Measurements from ENCODE around the gene KRT9. TPM values are rescaled to one million over a fixed set of nuclear protein-coding genes. Genes with fewer than 3 reads are reported as not detected.
A peak's percentile ranks its signal among the peaks of the same experiment; 100 is the strongest.

Gene KRT9
- total and polyA plus RNA-seq, 4 donors = not detected

- Histone ChIP-seq H3K9me3 (ENCODE audit: control insufficient read depth in 4 of 4, insufficient read depth in 3 of 4, low read length in 3 of 4) (peaks cover 0 to 2% (median 0%) of the 10 kb centered on the region in 4 donors), H3K36me3 (ENCODE audit: control insufficient read depth in 4 of 4, insufficient read depth in 4 of 4, low read length in 4 of 4) (no peaks in the 10 kb centered on the region), H3K4me1 (ENCODE audit: control insufficient read depth in 5 of 5, insufficient read depth in 5 of 5, low read length in 5 of 5) (peaks cover 0 to 18% (median 0%) of the 10 kb centered on the region in 5 donors), H3K9ac (ENCODE audit: insufficient read depth in 1 of 2, low read length in 2 of 2) (no peak overlapping the region), H3K27me3 (ENCODE audit: control insufficient read depth in 3 of 3, insufficient read depth in 3 of 3, low read length in 2 of 3) (peaks cover 0 to 11% (median 6%) of the 10 kb centered on the region in 3 donors), H3K4me3 (no peak overlapping the region), H3K27ac (ENCODE audit: low read depth in 1 of 2, low read length in 1 of 2) (peak overlapping the region in 1 of 2 donors; percentile 32)
- no peak for TF ChIP-seq CTCF (IDR thresholded peaks at IDR 0.05; ENCODE audit: control extremely low read depth, extremely low read depth)
- 60 to 67% methylated on average over 4 of the region's 4 CpGs for WGBS, 2 donors
- DNase-seq (no peak), ATAC-seq (ENCODE audit: insufficient read depth, low FRiP score) (no peak)
These were observed 48.6 kb downstream of the KRT9 start for GRCh38 chr17:41523225-41523593.

DNA sequence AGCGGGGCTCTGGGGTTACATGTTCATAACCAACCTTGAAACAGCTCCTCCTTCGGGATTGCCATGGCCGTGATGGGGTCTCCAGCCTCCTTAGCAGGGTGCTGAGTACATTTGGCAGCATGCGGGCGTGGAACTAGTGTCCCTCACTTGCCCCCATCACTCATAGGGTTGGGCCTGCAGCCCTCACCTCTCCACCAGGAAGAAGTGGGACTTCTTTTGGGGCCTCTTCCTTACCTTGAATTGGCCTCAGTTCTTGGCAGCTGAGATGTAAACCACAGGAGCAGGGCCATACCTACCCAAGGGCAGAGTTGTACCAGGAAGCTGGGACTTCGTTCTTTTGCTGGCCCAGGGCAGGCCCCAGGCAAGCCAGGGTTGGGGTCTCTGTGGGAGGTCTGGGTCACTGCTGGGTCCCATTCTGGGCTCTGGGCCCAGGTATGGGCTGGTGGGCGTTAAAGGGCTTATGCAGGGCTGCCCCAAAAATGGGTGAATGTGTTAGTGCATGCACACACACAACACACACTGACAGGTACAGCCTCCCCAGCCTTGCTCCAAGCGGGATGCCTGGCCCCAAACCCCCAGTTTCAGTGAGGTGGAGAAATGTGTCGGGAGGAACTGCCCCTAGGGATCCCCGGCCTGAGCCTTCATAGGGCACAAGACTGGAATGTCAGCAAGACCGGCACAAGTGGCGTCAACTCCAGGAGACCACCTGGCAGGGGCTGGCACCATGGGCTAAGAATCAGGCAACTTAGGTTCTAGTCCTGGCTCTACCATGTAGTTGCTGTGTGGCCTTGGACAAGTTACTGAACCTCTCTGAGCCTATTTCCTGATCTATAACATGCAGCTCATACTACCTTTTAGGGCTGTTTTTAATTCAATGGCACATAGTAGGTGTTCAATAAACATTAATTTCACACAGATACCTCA, 49.3 kb downstream of the KRT9 start:
- H3K9ac ChIP-seq (ENCODE audit: insufficient read depth in 1 of 2, low read length in 2 of 2) = no peak overlapping the region
- H3K36me3 ChIP-seq (ENCODE audit: control insufficient read depth in 4 of 4, insufficient read depth in 4 of 4, low read length in 4 of 4) = no peaks in the 10 kb centered on the region
- TF ChIP-seq CTCF (IDR thresholded peaks at IDR 0.05; ENCODE audit: control extremely low read depth, extremely low read depth) = no peak
- H3K4me3 ChIP-seq = no peak overlapping the region
- peaks cover 0 to 18% (median 0%) of the 10 kb centered on the region in 5 donors for H3K4me1 ChIP-seq (ENCODE audit: control insufficient read depth in 5 of 5, insufficient read depth in 5 of 5, low read length in 5 of 5)
- ATAC-seq (ENCODE audit: insufficient read depth, low FRiP score) (peak; percentile 1), DNase-seq (peak in 1 of 3 donors; percentile 21)
- H3K27me3 ChIP-seq (ENCODE audit: control insufficient read depth in 3 of 3, insufficient read depth in 3 of 3, low read length in 2 of 3) = peaks cover 0 to 9% (median 6%) of the 10 kb centered on the region in 3 donors
- 80 to 89% methylated on average over 12 of the region's 12 CpGs for WGBS, 2 donors
- H3K9me3 ChIP-seq (ENCODE audit: control insufficient read depth in 4 of 4, insufficient read depth in 3 of 4, low read length in 3 of 4) = peaks cover 0 to 2% (median 0%) of the 10 kb centered on the region in 4 donors
- peak overlapping the region in 1 of 2 donors; percentile 87 for H3K27ac ChIP-seq (ENCODE audit: low read depth in 1 of 2, low read length in 1 of 2)

DNA sequence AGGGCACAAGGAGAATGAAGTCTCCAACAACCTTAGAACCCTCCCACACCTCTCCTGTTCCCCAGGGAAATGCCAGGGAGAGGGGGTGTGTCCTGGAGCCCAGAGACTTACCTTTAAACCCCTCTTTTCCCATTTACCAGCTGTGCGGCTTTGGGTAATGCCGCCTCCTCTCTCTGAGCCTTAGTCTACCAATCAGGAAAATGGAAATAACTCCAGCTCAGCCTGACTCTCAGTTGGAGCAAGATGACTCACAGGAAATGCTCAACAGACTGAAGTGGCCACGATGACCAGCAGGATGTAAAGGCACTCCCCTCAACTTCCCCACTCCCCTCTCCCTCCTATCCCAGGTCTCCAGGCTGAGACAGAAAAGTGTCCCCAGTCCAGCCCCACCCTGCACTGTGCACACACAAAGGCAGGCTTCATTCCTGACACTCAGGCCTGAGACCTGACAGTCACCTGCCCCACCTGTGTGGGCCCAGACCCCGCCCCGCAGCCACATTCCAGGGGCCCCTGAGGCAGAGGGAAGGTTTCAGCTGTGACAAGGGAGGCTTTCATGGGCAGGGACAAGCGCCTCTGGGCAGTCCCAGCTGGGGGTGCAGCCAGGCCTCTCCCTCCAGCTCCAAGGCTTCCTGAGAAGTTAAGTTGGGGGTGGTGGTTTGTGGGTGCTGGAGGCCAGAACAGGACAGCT, 50.1 kb downstream of the KRT9 start:
- Histone ChIP-seq H3K9ac (ENCODE audit: insufficient read depth in 1 of 2, low read length in 2 of 2) (no peak overlapping the region), H3K4me1 (ENCODE audit: control insufficient read depth in 5 of 5, insufficient read depth in 5 of 5, low read length in 5 of 5) (peaks cover 0 to 26% (median 0%) of the 10 kb centered on the region in 5 donors), H3K9me3 (ENCODE audit: control insufficient read depth in 4 of 4, insufficient read depth in 3 of 4, low read length in 3 of 4) (peaks cover 0 to 3% (median 0%) of the 10 kb centered on the region in 4 donors), H3K27me3 (ENCODE audit: control insufficient read depth in 3 of 3, insufficient read depth in 3 of 3, low read length in 2 of 3) (peaks cover 0 to 3% (median 0%) of the 10 kb centered on the region in 3 donors), H3K4me3 (no peak overlapping the region), H3K36me3 (ENCODE audit: control insufficient read depth in 4 of 4, insufficient read depth in 4 of 4, low read length in 4 of 4) (no peaks in the 10 kb centered on the region), H3K27ac (ENCODE audit: low read depth in 1 of 2, low read length in 1 of 2) (peak overlapping the region in 1 of 2 donors; percentile 87)
- WGBS, 2 donors = 57 to 68% methylated on average over 6 of the region's 6 CpGs
- DNase-seq (peak; percentile 45 to 81 (median 71)), ATAC-seq (ENCODE audit: insufficient read depth, low FRiP score) (peak; percentile 64)
- TF ChIP-seq CTCF (IDR thresholded peaks at IDR 0.05; ENCODE audit: control extremely low read depth, extremely low read depth) = no peak
